Measurements from ENCODE around the gene LCA5L. TPM values are rescaled to one million over a fixed set of nuclear protein-coding genes. Genes with fewer than 3 reads are reported as not detected.
A peak's percentile ranks its signal among the peaks of the same experiment; 100 is the strongest.

Gene LCA5L
- total and polyA plus RNA-seq, 2 experiments from 2014 or later: 0.69 to 1.4 TPM

DNA sequence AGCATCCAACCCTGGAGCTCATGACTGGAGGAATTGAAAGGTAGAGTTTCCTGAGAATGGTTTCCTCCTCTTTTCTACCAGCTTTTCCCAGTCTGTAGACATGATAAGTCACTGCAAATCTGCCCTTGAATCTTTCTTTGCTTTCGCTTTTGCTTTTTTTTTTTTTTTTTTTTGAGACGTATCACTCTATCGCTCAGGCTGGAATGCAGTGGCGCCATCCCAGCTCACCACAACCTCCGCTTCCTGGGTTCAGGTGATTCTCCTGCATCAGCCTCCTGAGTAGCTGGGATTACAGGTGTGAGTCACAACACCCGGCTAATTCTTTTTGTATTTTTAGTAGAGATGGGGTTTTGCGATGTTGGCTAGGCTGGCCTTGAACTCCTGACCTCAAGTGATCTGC lies 1.7 kb upstream of the LCA5L start (continued):
- TF ChIP-seq, protein P1, sequence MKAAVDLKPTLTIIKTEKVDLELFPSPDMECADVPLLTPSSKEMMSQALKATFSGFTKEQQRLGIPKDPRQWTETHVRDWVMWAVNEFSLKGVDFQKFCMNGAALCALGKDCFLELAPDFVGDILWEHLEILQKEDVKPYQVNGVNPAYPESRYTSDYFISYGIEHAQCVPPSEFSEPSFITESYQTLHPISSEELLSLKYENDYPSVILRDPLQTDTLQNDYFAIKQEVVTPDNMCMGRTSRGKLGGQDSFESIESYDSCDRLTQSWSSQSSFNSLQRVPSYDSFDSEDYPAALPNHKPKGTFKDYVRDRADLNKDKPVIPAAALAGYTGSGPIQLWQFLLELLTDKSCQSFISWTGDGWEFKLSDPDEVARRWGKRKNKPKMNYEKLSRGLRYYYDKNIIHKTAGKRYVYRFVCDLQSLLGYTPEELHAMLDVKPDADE (IDR thresholded peaks at IDR 0.05): no peak
- TF ChIP-seq, protein P2, sequence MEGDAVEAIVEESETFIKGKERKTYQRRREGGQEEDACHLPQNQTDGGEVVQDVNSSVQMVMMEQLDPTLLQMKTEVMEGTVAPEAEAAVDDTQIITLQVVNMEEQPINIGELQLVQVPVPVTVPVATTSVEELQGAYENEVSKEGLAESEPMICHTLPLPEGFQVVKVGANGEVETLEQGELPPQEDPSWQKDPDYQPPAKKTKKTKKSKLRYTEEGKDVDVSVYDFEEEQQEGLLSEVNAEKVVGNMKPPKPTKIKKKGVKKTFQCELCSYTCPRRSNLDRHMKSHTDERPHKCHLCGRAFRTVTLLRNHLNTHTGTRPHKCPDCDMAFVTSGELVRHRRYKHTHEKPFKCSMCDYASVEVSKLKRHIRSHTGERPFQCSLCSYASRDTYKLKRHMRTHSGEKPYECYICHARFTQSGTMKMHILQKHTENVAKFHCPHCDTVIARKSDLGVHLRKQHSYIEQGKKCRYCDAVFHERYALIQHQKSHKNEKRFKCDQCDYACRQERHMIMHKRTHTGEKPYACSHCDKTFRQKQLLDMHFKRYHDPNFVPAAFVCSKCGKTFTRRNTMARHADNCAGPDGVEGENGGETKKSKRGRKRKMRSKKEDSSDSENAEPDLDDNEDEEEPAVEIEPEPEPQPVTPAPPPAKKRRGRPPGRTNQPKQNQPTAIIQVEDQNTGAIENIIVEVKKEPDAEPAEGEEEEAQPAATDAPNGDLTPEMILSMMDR (conservative IDR thresholded peaks at IDR 0.05; ENCODE audit: low read depth in 2 of 2): no peak
- TF ChIP-seq ZNF331 (CRISPR knock-in tag; IDR thresholded peaks at IDR 0.05; ENCODE audit: low read depth) (no peak), ZNF114 (CRISPR knock-in tag; IDR thresholded peaks at IDR 0.05) (no peak), JUNB (IDR thresholded peaks at IDR 0.05; ENCODE audit: unreplicated experiment) (no peak)

DNA sequence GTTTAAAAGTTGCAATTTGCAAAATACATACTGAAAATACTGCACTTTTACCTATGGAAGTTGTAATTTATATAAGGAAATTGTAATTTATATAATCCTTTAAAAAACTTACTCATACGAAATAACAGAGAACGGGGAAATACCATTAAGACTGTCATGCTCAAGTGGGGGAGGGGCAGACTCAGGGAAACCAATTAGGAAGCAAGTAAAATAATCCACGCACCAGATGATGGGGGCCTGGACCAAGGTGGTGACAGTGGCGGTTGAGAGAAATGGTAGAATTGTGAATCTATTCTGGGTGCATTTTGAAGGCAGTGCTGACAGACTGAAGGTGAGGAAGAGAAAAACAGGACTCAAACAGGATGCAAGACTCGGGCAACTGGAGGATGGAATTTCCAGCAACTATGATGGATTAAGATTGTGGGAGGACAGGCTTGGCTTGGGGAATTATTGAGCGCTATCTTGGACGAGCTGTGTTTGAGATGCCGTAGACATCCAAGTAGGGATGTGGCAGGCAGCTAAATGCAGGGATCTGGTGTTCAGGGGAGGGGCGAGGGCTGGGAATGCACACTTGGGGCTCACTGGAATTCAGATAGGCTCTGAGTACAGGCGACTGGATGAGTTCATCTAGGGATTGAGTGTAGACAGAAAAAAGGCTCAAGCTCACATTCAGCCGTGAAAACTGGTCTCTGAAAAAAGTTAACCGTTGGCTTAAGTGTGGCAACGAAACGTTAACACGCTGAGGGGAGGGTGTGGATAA lies 977 bp downstream of the LCA5L start:
- Mint-ChIP-seq H3K4me3 (peak overlapping the region; percentile 89), H3K27me3 (ENCODE audit: insufficient read depth, low read depth, poor library complexity) (peaks cover 8% of the 10 kb centered on the region), H3K4me1 (peaks cover 24% of the 10 kb centered on the region), H3K27ac (peak overlapping the region; percentile 42; the same call in 1 of the 2 replicates), H3K36me3 (ENCODE audit: low read depth) (no peaks in the 10 kb centered on the region; the same call in 2 of the 3 replicates), H3K9me3 (no peaks in the 10 kb centered on the region)
- Histone ChIP-seq H4K20me1 (replicated peaks; ENCODE audit: insufficient read depth) (no peaks in the 10 kb centered on the region), H3K36me3 (ENCODE audit: insufficient read depth) (no peaks in the 10 kb centered on the region), H3F3A (replicated peaks; ENCODE audit: low read depth) (peaks cover 8% of the 10 kb centered on the region; the same call in 1 of the 2 replicates), H2AFZ (peak overlapping the region; percentile 98), H3K4me3 (peak overlapping the region; percentile 92), H3K27me3 (ENCODE audit: insufficient read depth) (no peaks in the 10 kb centered on the region), H3K4me2 (peak overlapping the region; percentile 94), H3K79me2 (replicated peaks; ENCODE audit: insufficient read depth) (no peaks in the 10 kb centered on the region), H3K9me2 (ENCODE audit: insufficient read depth) (no peaks in the 10 kb centered on the region), H3K27ac (ENCODE audit: low read depth) (no peak overlapping the region), H3K4me1 (ENCODE audit: insufficient read depth) (peaks cover 24% of the 10 kb centered on the region)
- TF ChIP-seq, protein P2 (conservative IDR thresholded peaks at IDR 0.05; ENCODE audit: low read depth in 2 of 2): no peak
- TF ChIP-seq EZH2phosphoT487 (IDR thresholded peaks at IDR 0.05; ENCODE audit: unreplicated experiment) (no peak), ZNF114 (CRISPR knock-in tag; IDR thresholded peaks at IDR 0.05) (no peak), NANOG (IDR thresholded peaks at IDR 0.05; ENCODE audit: borderline replicate concordance) (no peak), JUNB (IDR thresholded peaks at IDR 0.05; ENCODE audit: unreplicated experiment) (no peak), POLR2AphosphoS5 (IDR thresholded peaks at IDR 0.05; ENCODE audit: low read depth) (no peak), EZH2 (IDR thresholded peaks at IDR 0.05; ENCODE audit: low read depth, unreplicated experiment) (no peak), CREB1 (CRISPR knock-in tag; IDR thresholded peaks at IDR 0.05; ENCODE audit: low read depth) (no peak)
- DNase-seq (ENCODE audit: low spot score): peak; percentile 51
- ATAC-seq: peak; percentile 15
